Prostate gland (tissue), 2 donors: ENCODE results near the gene STK25. TPM values are rescaled to one million over a fixed set of nuclear protein-coding genes. Genes with fewer than 3 reads are reported as not detected.

ENCODE experiments used
- DNase-seq: peaks from one replicate; pipeline ENCODE4 v3.0.0-alpha.2; 2019; ENCODE audit warnings: low spot score
- H3K27ac ChIP-seq, 2 donors: fragments of 200-600 bp; sonication (generic); 2 replicates each; pipeline ENCODE4 v1.5.1; 2017 to 2019
- H3K27me3 ChIP-seq: fragments of 200-600 bp; sonication (generic); replicated peaks from 2 replicates; pipeline ENCODE4 v1.5.1; 2019; ENCODE audit not compliant: insufficient read depth
- H3K36me3 ChIP-seq, 2 donors: fragments of 200-600 bp; sonication (generic); 1 replicate in 1 of 2; 2 replicates in 1 of 2; pipeline versions ENCODE4 v1.5.1 to v1.8.1; 2017 to 2019
- H3K4me1 ChIP-seq: fragments of 200-600 bp; sonication (generic); replicated peaks from 2 replicates; pipeline ENCODE4 v1.5.1; 2019
- H3K4me3 ChIP-seq, 2 donors: fragments of 200-600 bp; sonication (generic); 2 replicates each; pipeline ENCODE4 v1.5.1; 2017 to 2019
- H3K9me3 ChIP-seq: fragments of 200-600 bp; sonication (generic); 2 replicates; pipeline ENCODE4 v1.5.1; 2017
- CTCF ChIP-seq, 4 experiments: fragments of 200-600 bp in 2 of 4; fragments of 450-650 bp in 2 of 4; sonication (generic) in 2 of 4; IDR thresholded peaks; 1 replicate in 3 of 4; 2 replicates in 1 of 4; pipeline ENCODE4 v1.5.1; 2016 to 2019; ENCODE audit warnings: antibody characterized with exemption in 4 of 4, mild to moderate bottlenecking in 2 of 4, moderate library complexity in 2 of 4
- POLR2A ChIP-seq: fragments of 450-650 bp; IDR thresholded peaks from one replicate; pipeline ENCODE4 v1.6.1; 2016; ENCODE audit warnings: antibody characterized with exemption, mild to moderate bottlenecking
- POLR2AphosphoS5 ChIP-seq: sonication (generic); formaldehyde crosslinking; IDR thresholded peaks from one replicate; pipeline ENCODE4 v1.6.1; 2017; ENCODE audit warnings: antibody characterized with exemption
- WGBS: methylation state at CpG from one replicate; pipeline ENCODE4 v1.1.5; 2018; 5-methylcytosine and 5-hydroxymethylcytosine counted together
- intact Hi-C: fragments of 100-400 bp; cut with DNase I; formaldehyde crosslinking; loops from one replicate; pipeline ENCODE4 v1.14.2; 2022
- total RNA-seq, 2 donors: library from RNA; depleted of rRNA; stranded (reverse); fragments of >200 nt; gene quantifications; one replicate each; pipeline ENCODE4 v1.1.0, GENCODE V29; 2016

STK25 gene
- total RNA-seq, 2 donors from 2014 or later: 169 to 235 TPM

DNA sequence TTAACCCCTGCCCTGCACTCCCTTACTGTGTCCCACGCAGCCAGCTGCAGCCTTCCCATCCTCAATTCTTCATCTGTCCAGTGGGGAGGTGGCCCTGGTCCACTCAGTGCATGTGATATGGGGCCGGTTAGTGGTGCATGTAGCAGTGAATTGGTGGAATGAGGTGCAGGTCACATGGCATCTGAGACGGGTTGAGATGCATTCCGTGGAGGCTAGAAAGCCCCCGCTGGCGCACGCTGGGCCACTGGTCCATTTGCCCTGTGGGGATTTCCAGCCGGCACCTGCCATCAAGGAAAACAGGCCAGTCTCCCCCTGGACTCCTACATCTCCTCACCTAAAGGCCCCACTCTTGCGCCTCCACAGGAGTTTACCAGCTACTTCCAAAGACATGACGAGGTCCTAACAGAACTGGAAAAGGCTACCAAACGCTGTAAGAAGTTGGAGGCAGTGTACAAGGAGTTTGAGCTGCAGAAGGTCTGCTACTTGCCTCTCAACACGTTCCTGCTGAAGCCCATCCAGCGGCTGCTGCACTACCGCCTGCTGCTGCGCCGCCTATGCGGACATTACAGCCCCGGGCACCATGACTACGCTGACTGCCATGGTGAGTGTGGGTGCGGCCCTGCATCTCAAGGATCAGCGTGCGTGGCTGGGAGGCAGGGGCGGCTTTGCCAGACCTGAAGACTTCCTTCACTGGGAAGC, 40.5 kb downstream of the STK25 start:
- Histone ChIP-seq H3K9me3 (no peaks in the 10 kb centered on the region), H3K4me3 (no peak overlapping the region), H3K36me3 (no peaks in the 10 kb centered on the region), H3K27me3 (no peaks in the 10 kb centered on the region), H3K27ac (no peak overlapping the region), H3K4me1 (no peaks in the 10 kb centered on the region)
- intact Hi-C loops: no loop called here
- DNase-seq: no peak
- TF ChIP-seq POLR2AphosphoS5 (no peak), CTCF (IDR thresholded peaks at IDR 0.05) (no peak), POLR2A (no peak)
- WGBS: 94% methylated on average over 23 of the region's 23 CpGs

DNA sequence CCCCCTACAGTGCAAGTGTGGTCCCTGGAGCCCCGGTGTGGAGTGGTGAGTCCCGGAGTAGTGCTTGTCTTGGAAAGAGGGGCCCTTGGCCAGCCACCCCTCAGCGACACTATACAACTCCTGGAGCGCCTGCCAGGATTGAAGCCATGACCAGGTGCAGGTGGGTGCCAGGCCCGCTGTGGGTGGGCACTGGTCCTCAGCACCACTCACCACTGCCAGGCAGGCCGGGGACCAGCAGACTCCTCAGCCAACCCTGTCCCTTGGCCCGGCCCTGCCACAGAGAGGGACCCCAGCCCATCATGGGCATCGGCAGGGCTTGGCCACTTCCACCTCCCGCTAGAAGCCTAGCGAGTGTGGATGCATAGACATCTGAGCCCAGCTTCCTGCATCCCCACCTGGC, 42.2 kb downstream of the STK25 start:
- H3K27ac ChIP-seq: no peak overlapping the region
- DNase-seq: no peak
- WGBS: 94% methylated on average over 10 of the region's 10 CpGs

DNA sequence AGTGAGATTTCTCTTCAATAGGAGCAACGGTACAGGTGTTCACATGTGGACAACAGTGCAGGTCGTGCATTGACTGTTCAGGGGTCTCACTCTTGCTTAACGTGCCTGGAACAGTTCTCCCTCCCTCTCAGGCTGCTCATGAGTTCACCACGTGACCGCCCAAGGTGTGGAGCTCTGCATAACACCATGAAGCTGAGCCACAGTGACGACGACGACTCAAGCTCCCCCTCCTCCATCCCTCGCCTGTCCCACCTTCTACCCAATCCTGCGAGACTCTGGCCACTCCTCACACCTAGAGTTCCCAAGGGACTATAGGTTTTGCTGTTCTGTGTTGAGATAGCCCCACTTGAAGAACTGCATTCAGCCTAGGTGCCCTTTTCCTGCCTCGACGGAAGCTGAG, 42.8 kb downstream of the STK25 start:
- TF ChIP-seq POLR2A: no peak
- no peak for TF ChIP-seq POLR2AphosphoS5
- no peak for TF ChIP-seq CTCF (IDR thresholded peaks at IDR 0.05)
- Histone ChIP-seq H3K4me1 (peaks cover 7% of the 10 kb centered on the region), H3K4me3 (no peak overlapping the region), H3K9me3 (no peaks in the 10 kb centered on the region), H3K36me3 (no peaks in the 10 kb centered on the region), H3K27ac (no peak overlapping the region), H3K27me3 (no peaks in the 10 kb centered on the region)
- 79% methylated on average over 12 of the region's 12 CpGs for WGBS
- intact Hi-C loops: no loop called here
- DNase-seq: no peak

More for the DNA sequence above, 42.2 kb downstream of the STK25 start:
- Histone ChIP-seq H3K4me3 (no peak overlapping the region), H3K9me3 (no peaks in the 10 kb centered on the region), H3K36me3 (no peaks in the 10 kb centered on the region), H3K4me1 (peaks cover 7% of the 10 kb centered on the region), H3K27me3 (no peaks in the 10 kb centered on the region)
- TF ChIP-seq POLR2A: no peak
- TF ChIP-seq CTCF (IDR thresholded peaks at IDR 0.05): no peak
- no peak for TF ChIP-seq POLR2AphosphoS5
- intact Hi-C loops: no loop called here

DNA sequence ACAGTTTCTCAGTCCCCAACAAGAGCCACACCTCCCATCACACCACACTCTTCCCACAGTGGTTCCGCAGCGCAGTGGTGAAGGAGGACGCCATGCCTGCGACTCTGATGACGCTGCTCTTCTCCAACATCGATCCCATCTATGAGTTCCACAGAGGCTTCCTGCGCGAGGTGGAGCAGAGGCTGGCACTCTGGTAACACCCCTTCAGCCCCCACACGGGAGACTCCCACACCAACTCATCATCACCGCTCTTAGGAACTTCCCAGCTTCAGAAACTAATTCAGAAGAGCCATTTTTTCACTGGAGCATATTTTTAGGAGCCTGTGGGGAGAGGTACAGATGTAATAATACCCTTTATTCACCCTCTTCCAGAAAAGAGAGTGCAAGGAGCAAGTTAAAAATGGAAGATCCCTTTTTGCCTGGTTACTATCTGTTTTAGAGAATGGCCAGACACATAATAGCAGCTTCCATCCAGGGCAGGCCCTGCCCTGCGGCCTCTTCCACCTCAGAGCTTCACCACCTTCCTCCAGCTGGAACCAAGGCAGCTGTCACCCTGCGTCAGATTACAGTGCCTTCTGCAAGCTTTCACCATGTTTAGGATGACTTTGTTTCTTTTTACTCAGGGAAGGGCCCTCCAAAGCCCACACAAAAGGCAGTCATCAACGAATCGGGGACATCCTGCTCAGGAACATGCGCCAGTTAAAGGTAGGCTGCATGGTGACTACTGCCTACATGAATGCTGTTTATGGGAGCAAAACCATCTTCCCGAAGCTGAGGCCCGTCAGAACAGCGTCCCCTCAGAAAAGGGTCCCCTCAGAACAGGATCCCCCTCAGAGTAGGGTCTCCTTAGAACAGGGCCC, 44.9 kb downstream of the STK25 start:
- H3K27ac ChIP-seq: no peak overlapping the region
- TF ChIP-seq CTCF (IDR thresholded peaks at IDR 0.05) (no peak), POLR2AphosphoS5 (no peak), POLR2A (no peak)
- no peak for DNase-seq
- 96% methylated on average over 18 of the region's 18 CpGs for WGBS
- intact Hi-C loops: no loop called here
- no peaks in the 10 kb centered on the region for H3K36me3 ChIP-seq
- no peak overlapping the region for H3K4me3 ChIP-seq
- no peaks in the 10 kb centered on the region for H3K9me3 ChIP-seq
- H3K27me3 ChIP-seq: no peaks in the 10 kb centered on the region
- peaks cover 7% of the 10 kb centered on the region for H3K4me1 ChIP-seq
